CD4-positive, alpha-beta T cell treated with Interferon gamma for 1 hour (primary cell): ENCODE results near the gene RTN4R.

Source experiments
- DNase-seq: peaks from one replicate; pipeline ENCODE4 v3.0.0-alpha.2; 2020

RTN4R gene

DNA sequence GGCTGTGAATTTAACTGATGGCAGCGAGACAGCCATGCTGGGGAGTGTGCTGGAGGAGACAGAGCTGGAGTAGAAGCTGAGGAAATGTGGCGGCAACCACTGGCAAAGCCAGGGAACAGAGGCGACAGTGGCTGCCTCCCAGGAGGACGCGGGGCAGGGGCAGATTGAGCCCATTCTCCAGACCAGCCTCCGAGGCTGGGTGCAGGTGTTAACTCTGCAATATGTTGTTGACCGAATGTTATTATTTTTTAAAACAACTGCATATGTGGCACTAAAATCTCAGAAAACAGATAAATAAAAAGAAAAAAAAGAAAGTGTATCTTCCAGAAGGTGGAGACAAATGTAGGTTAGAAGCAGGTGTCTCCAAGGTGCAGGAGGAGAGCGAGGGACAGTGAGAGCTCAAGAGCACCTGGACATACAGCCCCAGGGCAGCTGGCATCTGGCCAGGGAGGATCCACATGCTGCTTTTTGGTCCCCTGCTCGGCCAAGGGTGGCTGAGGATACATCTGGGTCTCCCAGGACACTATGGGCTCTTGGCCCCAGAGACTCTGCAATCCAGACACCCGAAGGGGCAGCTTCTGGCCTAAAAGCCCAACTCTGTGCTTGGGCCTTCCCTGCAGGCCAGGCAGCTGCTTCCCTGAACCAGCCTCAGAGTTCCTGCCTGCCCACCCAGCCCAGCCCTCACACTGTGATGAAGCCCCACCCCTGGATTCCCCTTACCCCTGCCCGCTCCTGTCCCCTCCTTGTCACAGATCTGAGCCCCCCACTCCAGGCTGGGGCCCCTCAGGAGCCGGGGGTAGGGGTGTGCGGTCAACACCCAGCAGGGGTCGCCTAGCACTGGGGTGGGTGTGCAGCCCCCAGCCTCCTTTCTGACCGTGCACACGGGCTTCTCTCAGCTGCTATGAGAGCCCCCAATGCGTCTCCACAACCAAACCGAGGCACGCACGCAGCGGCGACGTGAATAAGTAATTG lies 12.9 kb downstream of the RTN4R start:
- no peak for DNase-seq

DNA sequence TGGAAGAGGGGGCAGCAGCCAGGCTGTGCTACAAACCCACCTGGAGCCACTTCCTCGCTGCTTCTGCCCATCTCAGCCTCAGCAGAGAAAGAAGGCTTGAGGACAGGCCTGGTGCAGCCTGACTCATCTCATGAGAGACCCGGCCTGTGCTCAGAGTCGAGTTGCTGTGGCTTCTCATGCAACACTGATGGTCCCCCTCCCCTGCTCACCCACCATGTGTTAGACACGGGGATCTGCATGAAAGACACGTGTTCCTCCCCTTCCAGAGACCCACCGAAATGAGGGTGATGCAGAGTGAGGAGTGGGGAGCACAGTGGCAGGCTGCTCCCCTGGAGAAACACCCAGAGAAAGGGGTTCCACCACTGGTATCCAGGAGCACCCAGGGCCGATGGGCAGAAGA lies 15.0 kb downstream of the RTN4R start:
- DNase-seq = no peak

DNA sequence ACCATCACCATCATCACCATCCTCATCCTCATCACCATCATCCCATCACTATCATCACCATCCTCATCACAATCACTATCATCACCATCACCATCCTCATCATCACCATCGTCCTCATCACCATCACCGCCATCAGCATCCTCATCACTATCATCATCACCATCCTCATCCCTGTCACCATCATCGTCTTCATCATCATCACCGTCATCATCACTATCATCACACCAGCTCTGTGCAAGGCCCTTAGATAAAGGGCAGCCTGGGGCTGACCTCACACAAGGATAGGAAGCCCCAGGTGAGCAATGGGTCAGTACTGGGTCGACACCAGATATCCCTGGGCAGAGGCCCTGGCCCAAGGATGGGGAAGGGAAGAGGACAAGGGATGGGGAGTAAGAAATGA lies 16.1 kb downstream of the RTN4R start:
- DNase-seq = no peak

DNA sequence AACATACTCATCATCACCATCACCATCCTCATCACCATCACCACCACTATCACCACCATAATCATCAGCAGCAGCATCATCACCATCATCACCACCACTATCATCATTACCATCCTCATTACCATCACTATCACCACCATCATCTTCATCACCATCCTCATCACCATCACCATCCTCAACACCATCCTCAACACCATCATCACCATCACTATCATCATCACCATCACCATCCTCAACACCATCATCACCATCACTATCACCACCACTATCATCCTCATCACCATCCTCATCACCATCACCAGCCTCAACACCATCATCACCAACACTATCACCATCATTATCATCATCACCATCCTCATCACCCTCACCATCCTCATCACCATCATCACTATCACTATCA lies 16.6 kb downstream of the RTN4R start:
- DNase-seq = no peak

DNA sequence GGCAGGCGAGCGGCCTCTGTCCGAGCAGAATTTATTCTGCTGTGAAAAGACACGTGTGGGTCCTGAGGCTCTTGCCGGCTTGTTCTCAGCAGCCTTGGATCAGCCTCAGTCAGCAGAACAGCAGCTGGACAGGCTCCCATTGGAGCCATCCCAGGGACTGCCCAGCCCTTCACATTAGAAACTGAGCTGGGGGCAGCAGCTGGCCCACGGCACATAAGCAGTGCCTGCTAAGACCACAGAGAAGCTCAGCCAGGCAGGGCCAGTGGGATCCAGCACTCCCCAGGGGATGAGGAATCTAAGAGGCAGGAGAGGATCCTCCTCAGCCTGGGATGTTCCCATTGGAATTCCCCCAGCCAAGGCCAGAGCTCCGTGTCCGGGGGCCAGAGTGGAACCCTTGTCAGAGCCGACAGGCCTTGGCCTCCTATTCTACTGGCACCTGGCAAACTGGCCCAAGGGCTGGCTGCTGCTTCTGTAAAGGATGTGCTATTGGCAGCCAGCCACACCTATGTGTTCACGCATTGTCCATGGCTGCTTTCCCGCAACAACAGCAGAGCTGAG lies 18.2 kb downstream of the RTN4R start:
- DNase-seq = no peak

DNA sequence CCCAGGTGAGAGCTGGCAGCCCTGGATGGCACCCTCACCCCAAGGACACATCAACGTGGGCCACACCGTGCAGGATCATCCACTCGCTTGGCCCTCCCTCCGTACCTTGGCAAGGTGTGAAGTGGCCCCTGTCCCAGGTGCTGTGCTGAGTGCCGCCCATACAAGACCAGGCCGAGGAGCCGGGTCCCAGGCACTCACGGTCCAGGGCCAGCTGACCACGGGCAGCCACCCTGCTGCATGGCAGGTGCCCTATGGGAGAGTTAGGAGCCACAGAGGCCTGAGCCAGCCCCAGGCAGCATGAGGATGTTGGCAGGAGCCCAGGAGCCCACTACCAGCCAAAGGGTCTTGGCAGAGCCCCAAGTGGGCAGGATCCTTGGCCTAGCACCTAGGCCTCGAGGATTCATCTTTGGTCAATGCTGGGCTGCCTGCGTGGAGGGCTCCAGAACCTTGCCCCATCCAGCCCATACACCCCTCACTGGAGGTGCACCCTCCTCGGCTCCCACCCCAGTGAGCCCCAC lies 19.6 kb downstream of the RTN4R start:
- no peak for DNase-seq

DNA sequence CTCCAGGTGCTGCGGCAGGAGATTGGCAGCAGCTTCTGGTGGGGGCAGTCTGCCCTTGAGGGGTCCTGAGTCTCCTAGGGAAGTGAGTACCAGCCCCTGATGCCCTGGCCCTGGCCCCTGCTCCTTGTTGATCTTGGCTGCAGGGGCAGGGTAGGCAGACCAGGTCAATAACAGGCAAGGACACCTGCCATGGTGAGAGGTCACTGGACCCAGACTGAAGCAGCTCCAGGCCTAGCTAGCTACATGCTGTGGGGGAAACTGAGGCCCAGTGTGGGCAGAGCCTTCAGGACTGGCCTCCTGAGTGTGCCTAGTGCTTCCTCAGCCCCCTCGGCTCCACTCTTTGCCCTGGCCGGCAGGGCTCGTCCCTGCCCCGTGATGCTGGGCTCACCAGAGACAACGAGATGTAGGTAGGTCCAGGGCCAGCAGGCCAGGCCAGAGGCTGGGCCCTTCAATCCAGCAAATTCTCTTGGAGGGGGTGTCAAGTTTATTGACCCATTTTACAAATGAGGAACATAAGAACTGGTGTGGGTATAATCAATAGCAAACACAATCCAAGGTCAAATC lies 20.4 kb downstream of the RTN4R start:
- DNase-seq = no peak

DNA sequence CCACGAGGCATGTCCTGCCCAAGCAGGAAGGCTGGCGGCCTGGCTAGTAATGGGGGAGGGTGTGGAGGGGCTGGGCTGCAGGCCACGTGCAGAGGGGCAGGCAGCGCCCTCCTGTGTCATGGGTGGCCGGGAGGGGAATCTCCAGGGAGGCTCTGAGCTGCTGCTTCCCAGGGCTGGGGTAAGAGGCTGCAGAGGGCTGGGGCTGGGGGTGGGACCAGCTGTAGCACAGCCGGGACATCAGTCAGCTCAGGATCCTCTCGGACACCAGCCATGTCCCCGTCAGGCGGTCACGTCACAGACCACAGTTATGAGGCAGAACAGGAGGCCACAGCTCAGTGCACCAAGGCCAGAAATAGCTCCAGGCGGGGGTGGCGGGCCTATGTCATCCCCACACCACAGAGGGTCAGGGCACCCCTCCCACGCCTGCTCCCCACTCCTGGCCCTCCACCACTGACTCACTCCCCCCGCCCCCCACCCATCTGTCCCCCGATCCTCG lies 21.1 kb downstream of the RTN4R start:
- DNase-seq = peak; percentile 14

DNA sequence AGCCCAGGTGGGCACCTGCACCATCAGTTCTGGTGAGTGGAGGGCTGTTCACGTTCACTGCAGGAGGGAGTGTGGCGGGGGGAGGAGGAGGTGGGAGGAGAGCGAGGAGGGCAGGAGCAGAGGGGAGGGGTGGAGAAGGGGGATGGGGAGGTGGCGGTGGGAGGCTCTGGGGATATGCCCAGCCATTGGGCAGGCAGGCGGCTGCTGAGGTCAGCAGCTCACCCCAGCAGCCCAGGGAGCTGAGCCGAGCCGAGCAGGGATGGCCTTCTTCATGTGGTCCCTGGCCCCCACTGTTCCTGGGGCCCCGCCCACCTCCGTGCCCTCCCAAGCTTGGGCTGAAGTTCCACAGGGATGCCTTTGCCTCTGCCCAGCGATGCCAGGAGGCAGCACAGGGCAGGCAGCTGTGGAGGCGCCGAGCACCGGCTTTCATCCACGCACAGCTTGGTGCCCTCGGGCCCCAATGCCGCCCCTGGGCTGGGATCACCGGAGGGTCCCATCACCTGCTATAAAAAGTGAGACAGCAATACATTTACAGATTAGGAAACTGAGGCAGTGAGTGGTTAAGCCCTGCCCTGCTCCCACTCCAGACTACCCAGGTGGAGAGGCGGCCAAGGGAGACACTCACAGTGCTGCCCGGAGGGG lies 21.6 kb downstream of the RTN4R start:
- no peak for DNase-seq

DNA sequence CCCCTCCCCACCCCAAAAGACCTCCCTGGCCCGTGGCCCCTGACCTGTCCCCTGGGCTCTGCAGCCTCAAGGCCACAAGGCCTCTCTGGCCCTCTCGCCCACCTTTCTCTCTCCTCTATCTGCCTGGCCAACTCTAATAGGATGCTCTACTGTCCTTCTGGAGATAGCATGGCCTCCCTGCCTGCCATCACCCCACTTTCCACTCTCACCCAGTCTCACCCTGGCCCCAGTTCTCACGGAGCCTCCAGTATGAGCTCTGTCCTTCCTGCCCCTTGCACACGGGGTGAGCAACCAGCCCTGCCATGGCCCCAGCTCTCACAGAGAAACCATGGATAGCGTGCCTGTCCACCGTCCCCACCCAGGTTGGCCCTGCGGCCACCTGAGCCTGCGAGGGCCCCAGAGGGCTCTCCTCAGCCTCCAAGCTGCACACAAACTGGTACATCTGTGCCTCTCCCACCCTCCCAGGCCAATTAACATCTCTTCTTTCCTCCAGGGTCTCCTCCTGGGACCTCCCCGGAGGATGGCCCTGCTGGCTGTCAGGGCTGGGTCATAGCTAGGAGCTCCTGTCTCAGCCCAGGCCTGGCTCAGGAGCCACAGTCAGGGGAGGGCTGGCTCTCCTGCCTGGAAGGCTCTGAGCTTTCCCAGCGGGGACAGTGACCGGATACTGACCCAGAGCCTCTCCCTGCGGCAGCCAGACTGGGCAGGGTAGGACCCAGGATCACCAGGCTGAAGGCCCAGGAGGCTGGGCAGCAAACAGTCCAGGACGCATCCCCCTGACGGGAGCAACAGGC lies 22.3 kb downstream of the RTN4R start:
- DNase-seq = no peak

DNA sequence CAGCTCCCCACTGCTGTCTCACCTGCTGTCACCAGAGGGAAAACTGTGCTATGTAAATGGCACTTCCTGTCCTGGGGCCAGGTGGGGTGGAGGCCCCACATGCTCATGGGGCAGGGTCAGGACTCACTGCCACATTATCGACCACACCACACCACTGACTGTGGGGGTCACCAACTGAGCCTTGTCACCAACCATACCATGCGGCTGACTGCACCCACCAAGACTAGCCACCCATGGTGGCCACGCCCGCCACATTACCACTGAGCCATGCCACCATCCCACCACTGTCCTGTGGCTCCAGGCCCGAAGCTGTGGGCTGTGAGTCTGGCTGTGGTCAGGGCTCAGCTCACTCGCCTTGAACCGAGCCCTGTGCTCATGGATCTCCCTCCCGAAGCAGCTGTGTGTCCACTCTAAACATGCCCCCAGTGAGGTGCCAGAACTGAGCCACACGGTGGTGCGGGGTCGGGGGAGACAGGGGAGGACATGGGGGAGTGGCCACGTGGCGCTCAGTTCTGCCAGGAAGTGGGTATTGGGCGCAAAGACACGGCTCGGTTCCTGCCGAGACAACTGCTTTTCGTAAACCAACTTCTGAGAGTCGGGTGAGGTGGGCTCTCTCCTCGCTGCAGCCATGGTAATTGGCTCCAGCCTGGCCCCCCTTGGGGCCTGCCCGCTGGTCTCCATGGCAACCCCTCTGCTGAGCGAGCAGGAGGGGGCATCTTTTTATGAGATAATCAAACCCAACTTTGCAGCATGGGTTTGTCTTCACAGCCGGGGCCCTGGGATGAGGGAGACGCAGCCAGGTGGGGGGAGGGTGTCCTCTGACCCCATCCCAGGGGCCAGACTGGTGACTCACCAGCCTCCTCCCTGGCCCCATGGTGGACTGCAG lies 23.2 kb downstream of the RTN4R start:
- DNase-seq = peak; percentile 77

DNA sequence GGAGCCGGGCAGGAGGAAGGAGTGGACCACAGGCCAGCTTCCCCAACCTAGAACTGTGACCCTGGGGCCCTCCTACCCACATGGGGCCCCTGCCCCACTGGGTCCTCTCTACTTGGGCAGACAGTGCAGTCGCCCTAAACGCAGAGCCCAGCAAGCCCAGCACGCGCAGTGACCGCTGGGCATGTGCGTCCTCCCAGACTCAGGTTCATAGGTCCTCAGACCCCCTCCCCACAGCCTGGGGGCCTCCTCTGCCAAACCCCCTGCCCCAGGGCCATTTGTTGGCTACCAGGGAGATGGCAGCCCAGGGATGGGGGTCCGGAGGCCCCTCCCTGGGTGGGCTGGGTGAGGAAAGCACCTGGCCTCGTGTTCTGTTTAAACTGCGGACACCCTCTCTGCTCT lies 23.9 kb downstream of the RTN4R start:
- DNase-seq = no peak

DNA sequence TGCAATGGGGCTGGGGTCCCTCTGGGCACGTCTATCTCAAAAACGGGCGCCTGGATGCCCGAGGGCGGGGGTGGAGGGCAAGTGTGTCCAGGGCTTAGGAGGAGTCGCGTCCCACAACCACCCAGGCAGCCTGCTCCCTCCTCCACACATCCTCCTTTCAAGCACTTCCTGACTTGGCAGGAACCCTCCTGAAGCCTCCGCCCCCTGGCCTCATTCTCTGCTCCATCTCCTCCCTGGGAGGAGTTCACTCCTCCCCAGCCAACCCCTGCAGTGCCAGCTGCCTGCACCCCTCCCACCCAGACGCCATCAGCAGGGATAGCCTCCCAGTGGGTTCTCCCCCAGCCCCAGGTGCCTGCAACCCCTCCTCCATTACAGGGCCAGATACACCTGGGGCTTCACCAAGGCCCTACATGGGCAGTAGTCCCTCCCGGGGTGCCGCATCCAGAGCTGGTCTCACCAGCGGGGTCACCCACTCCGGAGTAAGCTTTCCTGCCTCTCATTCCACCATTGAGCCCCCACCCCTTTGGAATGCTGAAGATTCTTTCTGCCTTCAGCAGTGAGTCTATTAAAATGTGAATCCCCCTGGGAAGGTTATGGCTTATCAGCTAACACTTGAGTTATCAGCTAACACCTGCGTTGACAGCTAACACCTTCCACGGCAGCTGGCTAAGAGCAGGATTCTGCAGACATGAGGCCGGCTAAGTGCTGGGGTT lies 24.4 kb downstream of the RTN4R start:
- DNase-seq = peak; percentile 28

DNA sequence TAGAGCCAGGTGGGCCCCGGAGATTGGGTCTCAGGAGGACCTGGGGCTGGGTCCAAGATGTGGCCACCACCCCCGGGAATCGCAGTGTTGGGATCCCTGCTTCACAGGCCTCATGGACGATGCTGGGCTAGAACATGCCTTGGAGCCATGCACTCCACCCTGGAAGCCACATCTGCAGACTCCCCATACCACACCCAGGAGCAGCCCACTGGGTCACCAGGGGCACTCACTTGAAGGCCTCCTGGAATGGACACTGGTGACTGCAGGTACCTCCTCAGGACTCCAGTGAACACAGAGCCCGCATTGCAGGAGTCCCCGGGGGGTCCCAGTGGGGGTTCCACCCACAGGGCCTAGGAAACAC lies 25.0 kb downstream of the RTN4R start:
- DNase-seq = no peak

DNA sequence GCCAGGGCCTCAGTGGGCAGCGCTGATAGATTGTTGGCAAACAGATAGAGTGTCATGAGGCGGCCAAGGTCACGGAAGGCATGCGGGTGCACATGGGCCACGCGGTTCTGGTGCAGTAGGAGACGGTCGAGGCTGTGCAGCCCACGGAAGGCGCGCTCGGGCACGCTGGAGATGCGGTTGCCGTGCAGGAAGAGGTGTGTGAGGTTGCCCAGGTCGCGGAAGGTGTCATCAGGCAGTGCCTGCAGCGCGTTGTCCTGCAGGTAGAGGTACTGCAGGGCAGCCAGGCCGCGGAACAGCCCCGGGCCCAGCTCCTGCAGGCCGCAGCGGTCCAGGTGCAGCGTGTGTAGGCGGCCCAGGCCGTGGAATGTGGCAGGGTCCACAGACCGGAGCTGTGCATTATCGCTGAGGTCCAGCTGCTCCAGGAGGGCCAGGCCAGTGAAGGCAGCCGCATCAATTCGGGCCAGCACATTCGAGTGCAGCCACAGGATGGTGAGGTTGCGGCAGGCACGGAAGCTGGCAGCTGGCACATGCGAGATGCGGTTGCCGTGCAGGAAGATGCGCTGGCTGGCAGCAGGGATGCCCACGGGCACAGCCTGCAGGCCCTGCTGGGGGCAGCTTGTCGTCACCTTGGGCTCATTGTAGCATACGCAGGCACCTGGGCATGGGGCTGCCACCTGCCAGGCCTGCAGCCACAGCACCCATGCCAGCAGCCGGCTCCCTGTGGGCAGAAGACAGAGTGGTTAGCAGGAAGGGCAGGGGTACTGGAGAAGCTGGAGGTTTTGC lies 25.5 kb downstream of the RTN4R start:
- no peak for DNase-seq

DNA sequence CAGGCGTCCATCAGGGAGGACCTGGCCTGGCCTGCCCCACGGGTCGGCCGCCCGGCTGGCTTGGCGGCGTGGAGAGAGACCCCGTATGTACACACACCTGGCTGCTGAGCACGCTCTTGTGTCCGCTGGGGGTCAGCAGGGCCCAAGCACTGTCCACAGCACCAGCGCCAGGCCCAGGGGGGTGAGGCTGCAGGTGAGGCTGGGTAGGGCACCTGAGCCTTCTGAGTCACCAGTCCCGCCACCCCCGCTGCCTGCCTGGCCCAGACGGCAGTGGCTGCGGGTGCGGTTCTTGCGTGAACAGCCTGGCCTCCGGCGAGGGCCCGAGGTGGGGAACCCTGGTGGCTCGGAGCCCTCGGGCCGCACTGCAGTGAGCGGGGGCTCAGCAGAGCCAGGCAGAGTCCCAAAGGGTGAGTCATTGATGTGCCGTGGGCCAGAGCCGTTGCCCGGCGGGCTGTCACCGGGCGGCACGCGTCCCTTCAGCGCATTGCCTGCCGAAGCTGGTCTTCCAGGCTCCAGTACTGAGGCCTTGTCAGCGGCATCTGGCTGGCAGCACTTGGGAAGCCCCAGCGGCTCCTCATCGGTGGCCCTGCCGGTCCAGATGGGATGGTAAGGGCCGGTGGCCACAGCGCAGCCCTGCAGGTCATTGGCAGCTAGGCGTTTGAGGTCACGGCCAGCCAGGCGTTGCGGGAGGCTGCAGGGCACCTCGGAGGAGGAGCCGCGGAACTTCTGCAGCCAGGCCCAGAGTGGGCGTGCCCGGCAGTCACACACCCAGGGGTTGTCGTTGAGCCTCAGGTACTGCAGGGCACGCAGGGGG lies 26.3 kb downstream of the RTN4R start:
- no peak for DNase-seq

DNA sequence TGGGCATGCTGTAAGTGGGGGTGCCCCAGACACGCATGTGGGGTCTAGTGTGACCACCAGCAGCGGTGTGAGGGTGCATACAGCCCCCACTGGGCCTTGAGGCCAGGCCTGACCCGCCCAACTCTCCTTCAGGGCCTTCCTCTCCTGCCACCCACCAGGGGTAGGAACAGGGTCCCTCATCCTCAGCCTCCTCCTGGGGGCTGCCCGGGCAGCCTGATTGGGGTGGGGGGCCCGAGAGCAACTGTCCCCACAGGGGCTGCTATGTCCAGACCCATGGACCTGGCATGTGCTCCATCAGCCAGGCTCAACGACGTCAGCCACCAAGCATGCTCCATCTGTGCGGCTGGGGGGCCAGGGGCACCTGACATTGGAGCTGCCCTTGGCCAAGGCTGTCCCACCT lies 27.2 kb downstream of the RTN4R start:
- no peak for DNase-seq

DNA sequence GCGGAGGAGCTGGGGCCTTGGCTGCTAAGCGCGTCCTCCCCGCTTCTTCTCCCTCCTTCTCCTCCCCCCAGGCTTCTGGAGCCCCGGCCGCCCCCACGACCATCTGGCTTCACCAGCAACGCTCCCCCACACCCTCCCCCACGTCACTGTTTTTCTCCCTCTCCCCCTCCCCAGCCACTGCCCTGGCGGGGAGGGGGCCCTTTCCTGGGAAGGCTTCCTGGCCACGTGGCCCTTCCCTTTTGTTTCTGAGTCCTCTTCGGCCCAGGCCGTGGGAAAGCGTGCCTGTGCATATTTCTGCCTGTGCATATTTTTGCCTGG lies 27.7 kb downstream of the RTN4R start:
- no peak for DNase-seq
